Neural crest cell (in vitro differentiated cells): Measurements from ENCODE around the gene CAMK2D. TPM values are rescaled to one million over a fixed set of nuclear protein-coding genes. Genes with fewer than 3 reads are reported as not detected.
"Not testable (repeated sequence)": the region's sequence is repeated elsewhere in the genome, so short reads cannot be mapped to it uniquely, and the experiment has no call there.

Experiments
- DNase-seq: peaks from one replicate; pipeline ENCODE4 v3.0.0; 2021; ENCODE audit warnings: low read depth, mixed read lengths, low spot score
- H3K27ac Mint-ChIP-seq: one replicate; pipeline ENCODE4 v1.8.0; 2021; ENCODE audit warnings: mild to moderate bottlenecking, mixed read lengths; ENCODE audit not compliant: unreplicated experiment
- H3K27me3 Mint-ChIP-seq: 2 replicates; pipeline ENCODE4 v1.8.0; 2021; ENCODE audit warnings: low read depth, mild to moderate bottlenecking, mixed read lengths
- H3K36me3 Mint-ChIP-seq: 2 replicates; pipeline ENCODE4 v1.8.0; 2021; ENCODE audit warnings: low read depth, mild to moderate bottlenecking, mixed read lengths
- H3K4me1 Mint-ChIP-seq: 2 replicates; pipeline ENCODE4 v1.8.0; 2021; ENCODE audit warnings: mixed read lengths
- H3K4me3 Mint-ChIP-seq: one replicate; pipeline ENCODE4 v1.8.0; 2021; ENCODE audit warnings: mild to moderate bottlenecking, mixed read lengths
- H3K9me3 Mint-ChIP-seq: 2 replicates; pipeline ENCODE4 v1.8.0; 2021; ENCODE audit warnings: mixed read lengths
- long read RNA-seq: library from polyadenylated mRNA; unstranded; transcript quantifications from one replicate; pipeline ENCODE4 v2.0.0, GENCODE V29; 2020
- total RNA-seq: library from RNA; stranded (reverse); gene quantifications from 2 replicates; pipeline ENCODE4 v1.2.1, GENCODE V29; 2021
- TF ChIP-seq, protein P1 (sequence below): fragments of 200-600 bp; sonication (generic); conservative IDR thresholded peaks from 2 replicates; pipeline ENCODE4 v1.5.0; 2021; ENCODE audit warnings: antibody characterized with exemption, mild to moderate bottlenecking

Gene CAMK2D
- 32.8 and 33.7 TPM in 2 replicates for total RNA-seq
- long read RNA-seq, full-length matches to known transcripts = 7 of 17 reads
- long read RNA-seq, partial matches to known transcripts = 6 of 17 reads
- long read RNA-seq, other reads (novel, unspliced or antisense) = 4 of 17 reads

- Mint-ChIP-seq H3K4me1 (peaks cover 41% of the 10 kb centered on the region), H3K4me3 (peak within 1 kb of the TSS; percentile 98), H3K36me3 (no peaks in the 10 kb centered on the region), H3K27ac (peak within 1 kb of the TSS; percentile 99), H3K27me3 (no peaks in the 10 kb centered on the region), H3K9me3 (no peaks in the 10 kb centered on the region)
- peak; percentile 69 for DNase-seq
- TF ChIP-seq, protein P1, sequence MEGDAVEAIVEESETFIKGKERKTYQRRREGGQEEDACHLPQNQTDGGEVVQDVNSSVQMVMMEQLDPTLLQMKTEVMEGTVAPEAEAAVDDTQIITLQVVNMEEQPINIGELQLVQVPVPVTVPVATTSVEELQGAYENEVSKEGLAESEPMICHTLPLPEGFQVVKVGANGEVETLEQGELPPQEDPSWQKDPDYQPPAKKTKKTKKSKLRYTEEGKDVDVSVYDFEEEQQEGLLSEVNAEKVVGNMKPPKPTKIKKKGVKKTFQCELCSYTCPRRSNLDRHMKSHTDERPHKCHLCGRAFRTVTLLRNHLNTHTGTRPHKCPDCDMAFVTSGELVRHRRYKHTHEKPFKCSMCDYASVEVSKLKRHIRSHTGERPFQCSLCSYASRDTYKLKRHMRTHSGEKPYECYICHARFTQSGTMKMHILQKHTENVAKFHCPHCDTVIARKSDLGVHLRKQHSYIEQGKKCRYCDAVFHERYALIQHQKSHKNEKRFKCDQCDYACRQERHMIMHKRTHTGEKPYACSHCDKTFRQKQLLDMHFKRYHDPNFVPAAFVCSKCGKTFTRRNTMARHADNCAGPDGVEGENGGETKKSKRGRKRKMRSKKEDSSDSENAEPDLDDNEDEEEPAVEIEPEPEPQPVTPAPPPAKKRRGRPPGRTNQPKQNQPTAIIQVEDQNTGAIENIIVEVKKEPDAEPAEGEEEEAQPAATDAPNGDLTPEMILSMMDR = peak; percentile 54
Measured at GRCh38 chr4:113761620-113762185, at the start of gene CAMK2D. Gene CAMK2D (minus strand): TSS chr4:113761738. CDS start chr4:113761068, 670 bp downstream.

DNA sequence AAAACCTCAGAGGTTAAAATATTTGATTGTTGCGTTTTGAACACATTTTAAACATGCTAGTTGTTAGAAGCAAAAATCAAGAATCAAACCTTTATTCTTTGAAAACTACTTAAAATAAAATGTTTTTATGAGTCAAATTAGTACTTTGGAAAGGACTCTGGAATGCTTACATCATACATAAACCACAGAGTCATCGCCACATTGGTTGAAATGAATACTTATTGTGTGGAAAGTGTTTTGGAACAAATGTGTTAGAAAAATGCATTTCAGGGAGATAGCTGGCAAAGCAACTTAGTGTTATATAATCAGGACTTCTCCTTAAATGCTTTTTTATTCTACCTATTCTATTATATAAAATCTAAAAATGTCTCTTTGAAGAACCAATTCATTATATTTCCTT, 49.4 kb upstream of the CAMK2D start:
- Mint-ChIP-seq H3K4me3 (no peak overlapping the region), H3K9me3 (no peaks in the 10 kb centered on the region), H3K36me3 (no peaks in the 10 kb centered on the region), H3K27ac (no peak overlapping the region), H3K27me3 (no peaks in the 10 kb centered on the region), H3K4me1 (peaks cover 13% of the 10 kb centered on the region)
- TF ChIP-seq, protein P1 = no peak
- no peak for DNase-seq

- Mint-ChIP-seq H3K27ac (peak overlapping the region; percentile 23), H3K27me3 (no peaks in the 10 kb centered on the region)
Measured at GRCh38 chr4:113809311-113809710, 47.8 kb upstream of the CAMK2D start.

GRCh38 chr4:113806850-113807249, 45.3 kb upstream of the CAMK2D start:
- Mint-ChIP-seq H3K27me3 (no peaks in the 10 kb centered on the region), H3K4me3 (no peak overlapping the region), H3K9me3 (peaks cover 7% of the 10 kb centered on the region), H3K36me3 (peaks cover 3% of the 10 kb centered on the region), H3K27ac (no peak overlapping the region), H3K4me1 (peaks cover 4% of the 10 kb centered on the region)
- TF ChIP-seq, protein P1 = no peak
- DNase-seq = no peak

More at GRCh38 chr4:113809311-113809710, 47.8 kb upstream of the CAMK2D start:
- TF ChIP-seq, protein P1 = no peak
- DNase-seq = no peak
- H3K36me3 Mint-ChIP-seq = no peaks in the 10 kb centered on the region
- H3K9me3 Mint-ChIP-seq = peaks cover 4% of the 10 kb centered on the region
- peaks cover 9% of the 10 kb centered on the region for H3K4me1 Mint-ChIP-seq
- no peak overlapping the region for H3K4me3 Mint-ChIP-seq

DNA sequence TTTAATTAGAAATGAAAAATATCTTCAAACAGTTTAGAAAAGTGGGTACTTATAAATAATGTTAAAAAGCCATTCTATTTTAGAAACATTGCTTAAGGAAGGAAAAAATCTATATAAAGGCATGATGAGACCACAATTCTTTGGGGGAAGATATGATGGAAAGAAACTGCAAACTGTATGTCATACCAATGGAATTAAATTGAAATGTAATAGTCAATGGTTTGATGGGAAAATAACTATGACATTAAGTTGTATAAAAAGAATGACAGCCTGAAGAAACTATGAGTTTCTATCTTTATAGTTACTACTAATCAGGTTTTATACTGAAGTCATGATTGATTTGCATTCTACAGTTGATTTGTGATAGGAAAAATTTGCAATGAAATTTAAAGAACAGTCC, 40.3 kb upstream of the CAMK2D start:
- peaks cover 11% of the 10 kb centered on the region for H3K9me3 Mint-ChIP-seq
- DNase-seq = no peak
- peaks cover 3% of the 10 kb centered on the region for H3K36me3 Mint-ChIP-seq
- TF ChIP-seq, protein P1 = no peak
- no peak overlapping the region for H3K4me3 Mint-ChIP-seq
- no peaks in the 10 kb centered on the region for H3K4me1 Mint-ChIP-seq
- H3K27me3 Mint-ChIP-seq = no peaks in the 10 kb centered on the region
- no peak overlapping the region for H3K27ac Mint-ChIP-seq

DNA sequence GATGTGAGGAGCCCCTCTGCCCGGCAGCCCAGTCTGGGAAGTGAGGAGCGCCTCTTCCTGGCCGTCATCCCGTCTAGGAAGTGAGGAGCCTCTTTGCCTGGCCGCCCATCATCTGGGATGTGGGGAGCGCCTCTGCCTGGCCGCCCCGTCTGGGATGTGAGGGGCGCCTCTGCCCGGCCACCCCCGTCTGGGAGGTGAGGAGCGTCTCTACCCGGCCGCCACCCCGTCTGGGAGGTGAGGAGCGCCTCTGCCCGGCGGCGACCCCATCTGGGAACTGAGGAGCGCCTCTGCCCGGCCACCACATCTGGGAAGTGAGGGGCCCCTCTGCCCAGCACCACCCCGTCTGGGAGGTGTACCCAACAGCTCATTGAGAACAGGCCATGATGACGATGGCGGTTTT, 34.8 kb upstream of the CAMK2D start:
- peaks cover 10% of the 10 kb centered on the region for H3K36me3 Mint-ChIP-seq

More for the DNA sequence above, 34.8 kb upstream of the CAMK2D start:
- not testable (repeated sequence) for H3K27ac Mint-ChIP-seq, H3K27me3 Mint-ChIP-seq, H3K4me1 Mint-ChIP-seq, DNase-seq, H3K4me3 Mint-ChIP-seq
- H3K9me3 Mint-ChIP-seq = peaks cover 15% of the 10 kb centered on the region
